ENCODE data around the gene DCC.

DCC gene

DNA sequence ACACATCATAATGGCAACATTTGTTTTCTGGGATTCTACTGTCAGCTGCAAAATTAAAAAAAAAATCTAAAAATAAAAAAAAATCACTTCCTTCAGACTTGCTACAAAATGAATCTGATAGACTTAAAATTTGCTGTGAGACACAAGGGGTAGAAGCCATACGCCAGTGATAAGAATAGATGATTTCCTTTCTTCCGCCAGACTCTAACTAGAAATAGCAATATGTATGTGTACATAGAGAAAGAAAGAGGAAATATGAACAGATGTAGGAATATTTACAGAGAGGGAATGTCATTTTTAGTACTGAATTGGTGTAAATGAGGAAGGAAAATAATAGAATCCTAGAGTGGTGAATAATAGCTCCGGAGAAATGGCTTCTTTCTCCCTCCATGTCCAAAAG, 574.2 kb downstream of the DCC start:
- no peak for DNase-seq (ENCODE audit: low read depth)

DNA sequence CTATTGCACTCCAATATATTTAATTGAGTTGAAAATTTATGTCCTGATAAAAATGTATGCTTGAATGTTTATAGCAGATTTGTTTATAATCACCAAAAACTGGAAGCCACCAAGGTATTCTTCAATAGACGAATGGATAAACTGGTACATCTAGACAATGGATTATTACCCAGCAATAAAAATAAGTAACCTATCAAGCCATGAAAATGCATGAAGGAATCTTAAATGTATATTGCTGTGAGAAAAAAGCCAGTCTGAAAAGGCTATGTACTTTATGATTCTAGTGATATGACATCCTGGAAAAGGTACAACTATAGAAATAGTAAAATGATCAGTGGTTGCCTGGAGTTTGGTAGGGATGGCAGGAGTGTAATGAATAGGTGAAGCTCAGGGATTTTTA, 580.7 kb downstream of the DCC start:
- DNase-seq (ENCODE audit: low read depth) = no peak

DNA sequence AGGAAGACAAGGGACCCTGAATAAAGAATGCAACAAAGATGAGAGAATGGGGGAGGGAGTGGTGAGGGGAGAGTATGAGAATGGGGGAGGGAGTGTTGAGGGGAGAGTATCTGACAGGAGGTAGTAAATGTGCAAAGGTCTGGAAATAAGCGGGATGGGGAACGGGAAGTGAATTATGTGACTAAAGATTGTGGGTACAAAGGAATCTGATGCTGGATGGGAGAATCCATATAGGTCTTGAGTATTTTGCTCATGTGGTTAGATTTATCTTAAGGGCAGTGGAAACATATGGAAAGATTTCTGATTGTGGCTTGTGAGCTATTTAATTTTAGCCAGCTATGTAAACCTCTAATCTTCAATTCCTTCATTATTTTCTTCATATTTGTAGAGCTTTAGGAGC, 593.4 kb downstream of the DCC start:
- no peak for DNase-seq (ENCODE audit: low read depth)

DNA sequence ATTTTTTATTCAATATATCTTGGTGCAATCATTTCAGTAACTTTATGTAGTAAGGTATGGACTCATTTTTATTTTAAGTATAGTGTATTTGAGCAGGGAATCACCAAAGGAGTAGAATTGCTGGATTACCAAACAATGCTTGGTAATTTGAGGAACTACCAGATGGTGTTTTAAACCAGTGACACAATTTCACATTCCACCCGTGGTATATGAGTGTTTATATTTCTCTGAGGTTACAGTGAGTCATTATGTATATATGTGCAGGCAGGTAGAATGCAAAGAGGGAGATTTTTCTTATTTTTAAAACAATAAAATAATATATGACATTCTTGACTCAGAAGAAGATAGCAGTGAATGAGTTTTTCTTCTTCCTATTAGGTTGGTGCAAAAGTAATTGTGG, 596.9 kb downstream of the DCC start:
- no peak for DNase-seq (ENCODE audit: low read depth)

DNA sequence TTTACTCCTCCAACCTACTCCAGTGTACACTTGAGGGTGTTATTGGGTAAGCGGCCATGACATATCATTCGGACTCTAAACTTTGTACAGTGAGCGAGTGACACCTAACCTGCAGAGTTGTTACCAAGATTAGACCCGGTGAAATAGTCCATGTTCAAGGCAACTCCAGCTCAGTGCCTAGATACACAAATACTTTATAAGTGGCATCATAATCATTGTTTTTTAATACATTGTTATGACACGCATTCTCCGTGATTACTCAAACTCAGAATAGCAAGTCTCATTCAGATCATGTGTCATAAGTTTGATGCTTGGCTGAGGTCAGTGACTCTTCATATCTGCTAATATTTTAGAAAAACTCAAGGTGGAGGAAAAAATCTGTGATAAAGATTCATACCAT, 597.8 kb downstream of the DCC start:
- no peak for DNase-seq (ENCODE audit: low read depth)

DNA sequence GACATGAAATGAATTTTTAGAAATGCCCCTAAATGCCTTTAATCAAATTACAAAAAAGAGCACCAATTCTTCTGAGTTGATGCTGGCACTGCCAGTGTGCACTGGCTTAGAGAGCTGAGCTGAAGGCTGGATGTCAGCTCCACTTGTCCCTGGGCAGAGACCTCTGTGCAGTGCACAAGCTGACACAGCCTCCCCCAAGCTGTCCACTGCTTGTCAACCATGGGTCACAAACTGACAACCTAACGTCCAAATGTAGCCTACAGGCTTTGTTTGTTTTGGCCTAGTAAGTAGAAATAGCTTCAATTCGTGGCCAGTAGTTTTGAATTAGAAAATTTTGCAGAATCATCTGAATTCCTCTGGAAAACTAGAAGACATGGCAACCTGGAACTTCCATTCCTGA, 605.6 kb downstream of the DCC start:
- DNase-seq (ENCODE audit: low read depth) = no peak

DNA sequence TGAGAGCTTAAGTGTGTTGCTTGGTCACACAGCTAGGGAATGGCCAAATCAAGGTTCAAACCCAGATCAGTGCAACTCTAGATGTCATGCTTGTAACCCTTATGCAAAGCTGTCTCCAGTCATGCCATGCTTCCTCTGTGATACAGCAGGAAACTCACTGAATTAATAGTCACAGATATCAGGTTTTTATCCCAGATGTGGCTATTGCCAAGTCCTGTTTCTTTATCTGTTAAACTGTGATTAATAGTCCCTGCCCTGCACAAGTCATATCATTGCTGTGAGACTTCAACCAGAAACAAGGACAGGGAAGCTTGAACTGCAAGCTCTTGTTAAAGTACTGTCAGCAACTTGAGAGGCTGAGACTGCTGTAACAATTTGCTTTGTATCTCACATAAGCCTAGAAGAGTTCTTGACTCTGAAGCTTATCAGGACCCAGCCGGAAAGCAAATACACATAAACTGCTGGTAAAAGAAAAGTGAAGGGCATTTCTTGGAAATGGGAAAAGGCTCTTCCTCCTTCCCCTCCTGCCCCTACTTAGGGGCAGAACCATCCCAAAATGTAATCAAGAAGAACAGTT, 609.0 kb downstream of the DCC start:
- no peak for DNase-seq (ENCODE audit: low read depth)

DNA sequence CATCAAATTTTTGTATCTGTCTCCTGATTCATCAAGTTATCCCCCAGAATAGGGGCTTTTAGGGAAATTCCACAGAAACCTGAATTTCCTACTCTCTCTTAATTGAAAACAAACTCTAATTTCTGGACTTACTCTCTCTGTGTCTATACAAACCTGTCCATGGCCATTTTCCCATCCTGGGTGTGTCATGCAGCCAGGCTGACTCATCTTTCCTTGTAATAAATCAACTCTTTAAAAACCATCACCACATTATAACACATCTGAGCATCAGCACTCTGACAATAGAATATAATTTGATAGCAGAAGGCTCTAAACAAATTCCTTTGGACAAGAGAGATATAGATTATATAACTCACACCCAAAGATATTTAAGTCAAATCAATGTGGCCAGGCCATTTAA, 610.2 kb downstream of the DCC start:
- no peak for DNase-seq (ENCODE audit: low read depth)

DNA sequence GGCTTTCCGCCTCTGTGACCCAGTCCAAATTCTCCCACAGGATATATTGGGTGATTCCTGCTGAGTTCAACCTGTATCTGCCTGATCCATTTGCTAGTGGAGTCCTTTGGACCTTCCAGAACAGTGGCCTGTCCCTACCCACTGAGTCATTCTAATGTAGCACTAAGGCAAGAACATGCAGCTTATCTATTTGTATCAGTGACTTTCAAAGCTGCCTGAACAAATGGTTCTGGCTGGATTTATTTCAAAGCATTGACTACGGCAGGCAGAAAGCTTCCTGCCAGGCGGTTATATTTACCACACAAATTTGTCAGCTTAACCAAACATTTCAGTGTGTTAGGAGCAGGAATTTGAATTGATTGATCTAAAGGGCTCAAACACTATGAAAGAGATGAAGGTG, 613.4 kb downstream of the DCC start:
- DNase-seq (ENCODE audit: low read depth) = no peak

DNA sequence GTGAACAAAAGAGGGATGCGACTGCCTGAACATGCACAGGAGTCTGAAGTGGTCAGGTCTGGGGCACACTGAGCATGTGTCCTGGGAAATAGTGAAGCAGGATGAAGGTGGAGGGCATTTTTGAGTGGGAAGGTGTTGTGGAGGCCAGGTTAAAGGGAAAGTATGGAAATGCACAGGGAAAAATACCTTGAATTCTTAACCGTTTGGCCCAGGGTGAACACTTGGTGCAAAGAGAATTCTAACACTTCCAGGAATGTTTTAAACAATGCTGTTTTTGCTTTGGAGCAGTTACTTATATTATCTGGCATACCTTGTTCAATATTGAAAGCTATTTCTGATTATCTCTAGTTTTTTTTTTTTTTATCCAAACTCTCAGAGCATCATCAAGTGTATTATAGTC, 623.5 kb downstream of the DCC start:
- no peak for DNase-seq (ENCODE audit: low read depth)

DNA sequence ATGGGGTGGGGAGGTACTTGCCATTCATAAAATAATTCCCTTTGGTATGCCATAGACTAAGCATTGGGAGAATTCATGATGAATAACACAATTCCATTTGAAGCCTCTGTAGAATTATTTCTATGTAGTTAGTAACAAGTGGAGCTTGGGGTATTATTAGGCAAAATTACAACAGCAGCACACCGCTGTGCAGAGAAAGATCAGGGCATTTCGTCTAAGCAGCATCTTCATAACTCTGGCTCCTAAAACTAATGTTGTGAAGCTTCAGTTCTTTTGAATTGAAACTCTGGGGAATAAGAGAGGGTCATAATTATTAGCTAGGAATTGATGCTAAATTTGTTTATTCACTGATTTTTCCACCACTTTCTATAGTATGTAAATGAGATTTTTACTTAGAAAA, 630.7 kb downstream of the DCC start:
- no peak for DNase-seq (ENCODE audit: low read depth)

DNA sequence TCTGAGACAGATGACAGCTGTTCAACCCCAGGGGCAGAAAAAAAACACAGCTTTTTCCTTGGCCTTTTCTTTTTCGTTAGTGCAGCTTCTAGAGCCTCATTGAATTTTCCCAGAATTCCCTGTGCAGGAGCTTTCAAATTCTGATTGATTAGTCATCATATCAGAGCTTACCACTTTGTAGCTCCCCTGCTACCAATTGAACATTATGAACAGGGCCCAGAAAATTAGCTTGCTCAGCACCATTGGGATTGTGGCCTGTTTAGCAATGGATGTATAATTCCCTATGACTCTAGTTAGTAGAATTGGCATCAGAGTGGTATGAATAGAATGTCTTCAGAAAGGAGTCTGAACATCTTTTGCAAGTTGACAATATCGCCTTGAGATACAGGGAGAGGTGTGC, 631.1 kb downstream of the DCC start:
- no peak for DNase-seq (ENCODE audit: low read depth)

DNA sequence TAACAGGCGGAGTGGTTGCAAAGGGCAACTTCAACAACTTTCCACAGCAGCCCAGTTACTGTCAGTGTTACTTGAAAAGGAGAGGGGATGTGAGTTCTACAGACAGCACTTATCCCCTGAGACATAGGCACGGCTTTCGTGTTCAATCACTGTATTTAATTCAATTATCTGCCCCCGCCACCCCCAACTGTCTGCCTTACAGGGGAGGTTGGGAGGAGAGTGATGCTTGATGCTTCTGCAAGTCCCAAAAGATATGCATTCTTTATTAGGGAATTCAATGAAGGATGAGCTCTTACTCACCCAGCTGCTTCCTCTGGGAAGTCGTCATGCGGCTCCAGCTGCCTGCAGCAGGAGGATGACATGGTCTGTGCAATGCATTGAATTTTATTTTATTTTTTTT, 639.9 kb downstream of the DCC start:
- DNase-seq (ENCODE audit: low read depth) = no peak

DNA sequence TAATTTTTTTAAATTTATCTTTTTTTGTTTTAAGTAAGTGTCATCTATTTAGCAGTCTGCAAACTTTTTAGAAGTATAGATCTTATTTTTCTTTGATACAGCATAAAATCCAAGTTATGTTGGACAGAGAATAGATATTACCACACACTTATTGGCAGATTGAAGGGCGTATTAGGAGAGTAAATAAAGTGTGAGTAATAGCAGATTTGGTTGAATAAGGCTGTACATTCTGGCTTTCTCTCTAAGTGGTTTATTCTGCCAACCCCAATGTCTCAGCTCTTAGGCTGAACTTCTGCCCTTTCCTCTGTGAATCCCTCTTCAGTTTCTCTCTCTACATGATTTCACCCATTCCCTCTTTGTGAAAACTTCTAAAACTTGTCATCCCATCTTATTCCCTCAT, 651.2 kb downstream of the DCC start:
- DNase-seq (ENCODE audit: low read depth) = no peak

DNA sequence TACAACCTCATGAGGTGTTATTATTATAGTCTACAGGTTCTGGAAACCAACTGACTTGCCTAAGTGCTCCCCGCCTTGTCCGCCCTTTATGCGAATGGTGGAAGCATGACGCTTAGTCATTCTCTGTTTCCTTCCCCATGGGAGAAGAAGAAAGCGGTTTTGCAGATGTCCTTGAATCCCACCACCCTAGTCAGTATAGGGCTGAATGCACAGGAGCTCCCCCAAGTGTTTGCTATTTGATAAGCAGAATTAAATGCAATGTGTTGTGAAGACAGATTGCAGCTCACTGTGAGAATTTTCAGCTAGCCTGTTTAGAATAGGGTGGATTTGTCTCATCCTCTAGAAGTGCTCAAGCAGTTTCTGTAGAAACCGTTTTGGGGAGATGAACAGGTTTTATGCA, 652.0 kb downstream of the DCC start:
- no peak for DNase-seq (ENCODE audit: low read depth)

DNA sequence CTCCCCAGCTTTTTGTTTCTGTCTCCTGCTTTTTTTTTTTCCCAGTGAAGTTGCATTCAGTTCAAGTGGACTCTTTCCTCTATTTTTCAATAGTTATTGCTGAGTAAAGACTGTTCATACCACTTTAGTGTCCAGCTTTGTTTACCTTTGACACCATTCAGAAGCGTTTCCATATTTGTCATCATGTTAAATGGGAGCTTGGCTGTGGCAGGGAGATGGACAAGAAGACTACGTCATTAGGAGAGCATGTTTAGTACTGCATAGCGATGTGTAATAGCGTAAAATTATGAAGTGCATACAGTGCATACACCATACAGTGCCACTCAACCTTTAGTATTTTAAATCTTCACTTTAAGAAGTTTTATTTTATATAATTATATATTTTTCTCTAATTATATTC, 655.9 kb downstream of the DCC start:
- DNase-seq (ENCODE audit: low read depth) = no peak

DNA sequence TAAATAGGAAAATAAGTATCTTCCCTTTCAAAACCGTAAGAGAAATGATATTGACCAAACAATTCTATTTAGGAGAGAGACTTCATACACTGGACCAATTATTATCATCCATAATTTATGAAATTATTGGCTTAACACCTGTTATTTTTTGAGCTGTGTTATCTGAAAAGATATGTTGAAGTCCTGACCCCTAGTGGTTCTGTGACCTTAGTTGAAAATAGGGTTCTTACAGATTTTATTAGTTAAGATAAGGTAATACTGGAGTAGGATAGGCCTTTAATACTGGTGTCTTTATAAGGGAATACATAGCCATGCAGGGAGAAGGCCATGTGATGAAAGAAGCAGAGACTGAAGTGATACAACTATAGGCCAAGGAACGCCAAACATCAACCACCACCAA, 659.6 kb downstream of the DCC start:
- no peak for DNase-seq (ENCODE audit: low read depth)

DNA sequence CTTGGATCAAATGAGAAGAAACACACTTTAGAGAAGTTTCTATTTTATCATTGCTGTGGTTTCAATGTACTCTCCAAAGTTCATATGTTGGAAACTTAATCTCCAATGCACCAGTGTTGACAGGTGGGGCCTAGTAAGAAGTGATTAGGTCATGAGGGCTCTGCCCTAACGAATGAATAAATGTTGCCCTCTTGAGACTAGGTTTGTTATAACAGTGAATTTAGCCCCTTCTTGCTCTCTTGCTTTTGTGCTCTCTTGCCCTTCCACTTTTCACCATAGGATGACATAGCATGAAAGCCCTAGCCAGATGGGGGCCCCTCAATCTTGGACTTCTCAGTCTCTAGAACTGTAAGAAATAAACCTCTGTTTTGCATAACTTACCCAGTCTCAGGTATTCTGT, 664.8 kb downstream of the DCC start:
- no peak for DNase-seq (ENCODE audit: low read depth)

DNA sequence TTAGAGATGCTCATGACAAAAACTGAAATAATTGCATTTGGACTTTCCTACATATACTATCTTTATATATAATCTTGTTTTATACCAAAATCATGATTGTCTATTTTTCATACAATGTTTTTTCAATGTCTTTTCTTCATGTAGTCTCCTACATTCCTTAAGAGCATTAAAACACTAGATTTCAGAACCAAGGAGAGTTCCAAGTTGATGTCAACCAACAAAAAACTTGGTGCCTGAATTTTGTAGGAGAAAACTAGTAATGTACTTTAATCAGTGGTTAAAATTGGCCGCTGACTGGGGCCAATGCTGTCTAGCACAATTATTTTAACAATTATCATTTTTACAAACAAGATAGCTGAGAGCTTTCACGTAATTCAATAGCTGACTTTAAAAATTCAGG, 678.8 kb downstream of the DCC start:
- no peak for DNase-seq (ENCODE audit: low read depth)

DNA sequence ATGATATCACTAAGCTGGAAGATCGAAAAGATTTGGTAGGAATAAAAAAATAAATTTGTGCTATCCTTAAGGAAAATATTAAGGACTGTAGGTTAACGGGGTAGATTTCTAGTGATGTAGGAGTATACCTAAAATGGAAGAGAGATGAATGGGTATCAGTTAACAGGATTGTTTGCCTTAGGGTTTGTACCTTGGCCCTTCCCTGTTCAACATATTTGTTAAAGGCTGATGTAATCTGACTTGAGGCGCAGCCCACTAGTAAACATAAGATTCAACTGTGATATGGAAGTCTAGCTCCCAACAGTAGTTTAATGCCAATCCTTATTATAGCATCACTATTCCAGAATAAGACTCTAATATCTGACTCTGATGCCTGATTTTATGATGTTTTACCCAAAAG, 685.2 kb downstream of the DCC start:
- DNase-seq (ENCODE audit: low read depth) = no peak

DNA sequence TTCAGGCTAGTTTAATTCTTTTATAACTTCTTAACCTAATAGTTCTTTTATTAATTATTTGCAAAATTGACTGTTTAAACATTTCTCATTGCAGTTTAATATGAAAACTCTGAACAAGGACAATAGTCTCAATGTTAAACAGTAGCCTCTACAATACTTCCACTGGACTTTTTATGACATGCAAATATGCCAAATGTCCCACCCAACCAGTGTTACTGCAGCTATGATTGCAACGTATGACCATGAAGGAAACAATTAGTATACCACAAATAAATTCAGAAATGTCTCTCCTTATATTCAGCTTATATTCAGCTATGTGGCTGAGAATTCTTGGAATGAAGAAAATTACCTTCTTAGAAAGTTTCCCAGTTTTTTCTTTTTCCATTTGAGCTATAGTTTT, 688.6 kb downstream of the DCC start:
- no peak for DNase-seq (ENCODE audit: low read depth)

DNA sequence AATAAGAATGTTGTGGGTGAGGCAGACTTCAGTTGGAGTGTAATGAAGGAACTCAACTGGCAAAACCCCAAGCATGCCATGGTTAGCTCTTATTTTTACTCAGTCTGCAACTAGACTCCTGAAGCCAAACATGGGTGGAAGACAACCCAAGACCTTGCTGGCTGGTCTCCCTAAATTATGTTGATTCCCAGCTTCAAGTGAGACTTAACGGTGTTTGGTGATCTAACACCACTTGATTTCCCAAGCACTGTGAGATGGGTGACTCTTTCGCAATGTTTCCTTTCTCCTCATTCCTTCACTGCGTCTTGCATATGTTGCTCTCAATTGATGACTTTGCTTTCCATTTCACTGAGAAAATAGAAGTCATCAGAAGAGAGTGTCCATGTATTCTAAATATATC, 693.1 kb downstream of the DCC start:
- no peak for DNase-seq (ENCODE audit: low read depth)

DNA sequence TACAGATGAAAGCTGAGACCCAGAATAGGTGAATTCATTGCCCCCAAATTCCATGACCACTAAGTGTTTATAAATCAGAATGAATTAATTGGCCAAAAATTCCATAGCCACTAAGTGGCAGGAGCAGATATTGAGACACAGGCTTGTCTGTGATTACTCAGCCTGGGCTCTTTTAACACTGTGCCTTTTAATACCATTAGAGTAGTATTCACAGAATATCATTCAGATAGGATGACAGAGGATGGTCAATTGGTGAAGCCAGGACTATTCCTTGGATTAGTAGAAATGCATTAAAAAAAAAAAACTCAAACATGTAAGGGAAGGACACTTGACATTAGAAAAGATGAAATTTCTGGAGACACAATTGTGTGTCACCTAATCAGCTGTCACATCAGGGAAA, 698.6 kb downstream of the DCC start:
- DNase-seq (ENCODE audit: low read depth) = no peak

DNA sequence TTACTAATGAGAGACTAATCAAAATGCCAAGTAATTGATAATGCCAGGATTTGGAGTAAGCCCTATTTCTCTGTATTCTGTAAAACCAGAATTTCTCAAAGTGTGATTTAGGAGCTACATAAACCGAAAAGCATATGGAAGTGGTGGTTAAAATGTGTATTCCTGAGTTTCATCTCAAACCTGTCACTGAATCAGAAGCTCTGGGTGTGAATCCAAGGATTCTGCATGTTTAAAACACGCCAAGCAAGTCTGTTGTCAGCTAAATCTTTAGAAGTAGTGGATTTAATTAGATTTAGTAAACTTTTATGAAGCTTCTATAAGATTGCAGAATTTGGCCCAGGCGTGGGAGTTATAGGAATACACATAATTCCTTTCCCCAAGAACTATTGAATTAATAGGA, 700.3 kb downstream of the DCC start:
- no peak for DNase-seq (ENCODE audit: low read depth)

DNA sequence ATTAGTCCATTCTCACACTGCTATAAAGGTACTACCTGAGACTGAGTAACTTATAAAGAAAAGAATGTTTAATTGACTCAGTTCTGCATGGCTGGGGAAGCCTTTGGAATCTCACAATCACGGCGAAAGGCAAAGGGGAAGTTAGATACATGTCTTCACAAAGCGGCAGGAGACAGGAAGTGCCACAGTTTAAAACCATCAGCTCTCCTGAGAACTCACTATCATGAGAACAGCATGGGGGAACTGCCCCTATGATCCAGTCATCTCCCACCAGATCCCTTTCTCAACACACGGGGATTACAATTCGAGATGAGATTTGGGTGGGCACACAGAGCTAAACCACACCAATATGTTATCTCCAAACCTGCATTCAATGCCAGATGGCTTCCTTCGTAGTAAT, 716.1 kb downstream of the DCC start:
- DNase-seq (ENCODE audit: low read depth) = no peak

Data from stimulated activated CD4-positive, alpha-beta T cell treated with anti-CD3 and anti-CD28 coated beads, Interleukin-2, amount 100 ng/mL, for 4 hours (primary cell).